HepG2 (cell line): ENCODE results near the gene BMP8A. TPM values are rescaled to one million over a fixed set of nuclear protein-coding genes. Genes with fewer than 3 reads are reported as not detected.
A peak's percentile ranks its signal among the peaks of the same experiment; 100 is the strongest.

Source experiments
- MAX ChIP-seq: IDR thresholded peaks from 2 replicates; pipeline ENCODE4 v1.6.1; 2012; ENCODE audit warnings: inconsistent platforms
- SAP130 ChIP-seq: IDR thresholded peaks from 2 replicates; pipeline ENCODE4 v1.6.1; 2016; ENCODE audit warnings: low read depth
- TAF1 ChIP-seq: sonication (generic); formaldehyde crosslinking; IDR thresholded peaks from 2 replicates; pipeline ENCODE4 v1.4.0; 2020; ENCODE audit warnings: missing genetic modification reagents
- ZFP36L1 ChIP-seq: sonication (generic); formaldehyde crosslinking; IDR thresholded peaks from 2 replicates; pipeline ENCODE4 v1.8.0; 2022; ENCODE audit warnings: mild to moderate bottlenecking, missing genetic modification reagents, moderate library complexity
- ZNF577 ChIP-seq: sonication (generic); formaldehyde crosslinking; IDR thresholded peaks from 2 replicates; pipeline ENCODE4 v1.4.0; 2020; ENCODE audit warnings: mild to moderate bottlenecking, low read depth, missing genetic modification reagents, borderline replicate concordance
- ZNF605 ChIP-seq: sonication (generic); formaldehyde crosslinking; IDR thresholded peaks from 2 replicates; pipeline ENCODE4 v1.8.0; 2022; ENCODE audit warnings: mild to moderate bottlenecking, missing genetic modification reagents
- polyA plus RNA-seq, 8 experiments: library from polyadenylated mRNA; depleted of rRNA in 3 of 8; stranded (reverse) in 7 of 8; unstranded in 1 of 8; fragments of >200 nt; fragmentation: Illumina TruSeq in 4 of 8; extraction: Trizol in 4 of 8; gene quantifications; 2 replicates each; pipeline versions ENCODE4 v1.2.1 to v1.2.3, GENCODE V29; 2011 to 2016; ENCODE audit warnings: low read depth in 4 of 8, missing spikeins in 1 of 8, mixed read lengths in 1 of 8; ENCODE audit not compliant: insufficient read depth in 1 of 8
- total RNA-seq, 5 experiments: library from RNA; depleted of rRNA; stranded (reverse); fragments of >200 nt; fragmentation: Illumina TruSeq; extraction: Trizol; gene quantifications; 2 replicates each; pipeline ENCODE4 v1.2.3, GENCODE V29; 2016; ENCODE audit warnings: low read depth in 1 of 5
- TF ChIP-seq, protein P1 (sequence below): sonication (generic); formaldehyde crosslinking; IDR thresholded peaks from 2 replicates; pipeline ENCODE4 v1.9.0; 2021; ENCODE audit warnings: mild to moderate bottlenecking, missing genetic modification reagents
- TF ChIP-seq, protein P2 (sequence below), 2 experiments: sonication (generic) in 1 of 2; formaldehyde crosslinking in 1 of 2; IDR thresholded peaks; 2 replicates each; pipeline versions ENCODE4 v1.5.1 to v1.6.1; 2011 to 2020; ENCODE audit warnings: borderline replicate concordance in 1 of 2, low read depth in 1 of 2, low read length in 1 of 2, mild to moderate bottlenecking in 1 of 2, missing genetic modification reagents in 1 of 2, moderate library complexity in 1 of 2
- TF ChIP-seq, protein P3 (sequence below): sonication (generic); formaldehyde crosslinking; IDR thresholded peaks from 2 replicates; pipeline ENCODE4 v1.9.0; 2021; ENCODE audit warnings: missing genetic modification reagents, borderline replicate concordance
- TF ChIP-seq, protein P4 (sequence below): sonication (generic); formaldehyde crosslinking; IDR thresholded peaks from 2 replicates; pipeline ENCODE4 v1.4.0; 2020; ENCODE audit warnings: missing genetic modification reagents, low read depth, mild to moderate bottlenecking, borderline replicate concordance
- TF ChIP-seq, protein P5 (sequence below): sonication (generic); formaldehyde crosslinking; IDR thresholded peaks from 2 replicates; pipeline ENCODE4 v1.5.0; 2020; ENCODE audit warnings: mild to moderate bottlenecking, missing genetic modification reagents

Gene BMP8A
- total and polyA plus RNA-seq, 2 of the 13 experiments (the other 11 are each of a cell fraction or from before 2014, with no cell fraction given): 0.05 TPM; not detected in 1

GRCh38 chr1:39574646-39575045 lies 83.2 kb downstream of the BMP8A start (continued):
- TF ChIP-seq, protein P1, sequence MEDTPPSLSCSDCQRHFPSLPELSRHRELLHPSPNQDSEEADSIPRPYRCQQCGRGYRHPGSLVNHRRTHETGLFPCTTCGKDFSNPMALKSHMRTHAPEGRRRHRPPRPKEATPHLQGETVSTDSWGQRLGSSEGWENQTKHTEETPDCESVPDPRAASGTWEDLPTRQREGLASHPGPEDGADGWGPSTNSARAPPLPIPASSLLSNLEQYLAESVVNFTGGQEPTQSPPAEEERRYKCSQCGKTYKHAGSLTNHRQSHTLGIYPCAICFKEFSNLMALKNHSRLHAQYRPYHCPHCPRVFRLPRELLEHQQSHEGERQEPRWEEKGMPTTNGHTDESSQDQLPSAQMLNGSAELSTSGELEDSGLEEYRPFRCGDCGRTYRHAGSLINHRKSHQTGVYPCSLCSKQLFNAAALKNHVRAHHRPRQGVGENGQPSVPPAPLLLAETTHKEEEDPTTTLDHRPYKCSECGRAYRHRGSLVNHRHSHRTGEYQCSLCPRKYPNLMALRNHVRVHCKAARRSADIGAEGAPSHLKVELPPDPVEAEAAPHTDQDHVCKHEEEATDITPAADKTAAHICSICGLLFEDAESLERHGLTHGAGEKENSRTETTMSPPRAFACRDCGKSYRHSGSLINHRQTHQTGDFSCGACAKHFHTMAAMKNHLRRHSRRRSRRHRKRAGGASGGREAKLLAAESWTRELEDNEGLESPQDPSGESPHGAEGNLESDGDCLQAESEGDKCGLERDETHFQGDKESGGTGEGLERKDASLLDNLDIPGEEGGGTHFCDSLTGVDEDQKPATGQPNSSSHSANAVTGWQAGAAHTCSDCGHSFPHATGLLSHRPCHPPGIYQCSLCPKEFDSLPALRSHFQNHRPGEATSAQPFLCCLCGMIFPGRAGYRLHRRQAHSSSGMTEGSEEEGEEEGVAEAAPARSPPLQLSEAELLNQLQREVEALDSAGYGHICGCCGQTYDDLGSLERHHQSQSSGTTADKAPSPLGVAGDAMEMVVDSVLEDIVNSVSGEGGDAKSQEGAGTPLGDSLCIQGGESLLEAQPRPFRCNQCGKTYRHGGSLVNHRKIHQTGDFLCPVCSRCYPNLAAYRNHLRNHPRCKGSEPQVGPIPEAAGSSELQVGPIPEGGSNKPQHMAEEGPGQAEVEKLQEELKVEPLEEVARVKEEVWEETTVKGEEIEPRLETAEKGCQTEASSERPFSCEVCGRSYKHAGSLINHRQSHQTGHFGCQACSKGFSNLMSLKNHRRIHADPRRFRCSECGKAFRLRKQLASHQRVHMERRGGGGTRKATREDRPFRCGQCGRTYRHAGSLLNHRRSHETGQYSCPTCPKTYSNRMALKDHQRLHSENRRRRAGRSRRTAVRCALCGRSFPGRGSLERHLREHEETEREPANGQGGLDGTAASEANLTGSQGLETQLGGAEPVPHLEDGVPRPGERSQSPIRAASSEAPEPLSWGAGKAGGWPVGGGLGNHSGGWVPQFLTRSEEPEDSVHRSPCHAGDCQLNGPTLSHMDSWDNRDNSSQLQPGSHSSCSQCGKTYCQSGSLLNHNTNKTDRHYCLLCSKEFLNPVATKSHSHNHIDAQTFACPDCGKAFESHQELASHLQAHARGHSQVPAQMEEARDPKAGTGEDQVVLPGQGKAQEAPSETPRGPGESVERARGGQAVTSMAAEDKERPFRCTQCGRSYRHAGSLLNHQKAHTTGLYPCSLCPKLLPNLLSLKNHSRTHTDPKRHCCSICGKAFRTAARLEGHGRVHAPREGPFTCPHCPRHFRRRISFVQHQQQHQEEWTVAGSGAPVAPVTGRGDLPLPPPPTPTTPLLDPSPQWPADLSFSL: no peak
- TF ChIP-seq, protein P2, sequence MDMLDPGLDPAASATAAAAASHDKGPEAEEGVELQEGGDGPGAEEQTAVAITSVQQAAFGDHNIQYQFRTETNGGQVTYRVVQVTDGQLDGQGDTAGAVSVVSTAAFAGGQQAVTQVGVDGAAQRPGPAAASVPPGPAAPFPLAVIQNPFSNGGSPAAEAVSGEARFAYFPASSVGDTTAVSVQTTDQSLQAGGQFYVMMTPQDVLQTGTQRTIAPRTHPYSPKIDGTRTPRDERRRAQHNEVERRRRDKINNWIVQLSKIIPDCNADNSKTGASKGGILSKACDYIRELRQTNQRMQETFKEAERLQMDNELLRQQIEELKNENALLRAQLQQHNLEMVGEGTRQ (IDR thresholded peaks at IDR 0.05; ENCODE audit: low read depth, low read length): peak; percentile 24; the same call in 1 of the 2 replicates
- TF ChIP-seq, protein P2 (CRISPR knock-in tag; IDR thresholded peaks at IDR 0.05; ENCODE audit: borderline replicate concordance): peak; percentile 59; the same call in 1 of the 2 replicates
- TF ChIP-seq, protein P3, sequence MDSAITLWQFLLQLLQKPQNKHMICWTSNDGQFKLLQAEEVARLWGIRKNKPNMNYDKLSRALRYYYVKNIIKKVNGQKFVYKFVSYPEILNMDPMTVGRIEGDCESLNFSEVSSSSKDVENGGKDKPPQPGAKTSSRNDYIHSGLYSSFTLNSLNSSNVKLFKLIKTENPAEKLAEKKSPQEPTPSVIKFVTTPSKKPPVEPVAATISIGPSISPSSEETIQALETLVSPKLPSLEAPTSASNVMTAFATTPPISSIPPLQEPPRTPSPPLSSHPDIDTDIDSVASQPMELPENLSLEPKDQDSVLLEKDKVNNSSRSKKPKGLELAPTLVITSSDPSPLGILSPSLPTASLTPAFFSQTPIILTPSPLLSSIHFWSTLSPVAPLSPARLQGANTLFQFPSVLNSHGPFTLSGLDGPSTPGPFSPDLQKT (CRISPR knock-in tag): no peak
- TF ChIP-seq, protein P4, sequence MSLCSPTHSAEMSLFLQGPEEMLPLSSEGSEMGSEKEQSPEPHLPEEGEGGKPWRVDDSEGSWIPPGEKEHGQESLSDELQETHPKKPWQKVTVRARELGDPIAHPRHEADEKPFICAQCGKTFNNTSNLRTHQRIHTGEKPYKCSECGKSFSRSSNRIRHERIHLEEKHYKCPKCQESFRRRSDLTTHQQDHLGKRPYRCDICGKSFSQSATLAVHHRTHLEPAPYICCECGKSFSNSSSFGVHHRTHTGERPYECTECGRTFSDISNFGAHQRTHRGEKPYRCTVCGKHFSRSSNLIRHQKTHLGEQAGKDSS (CRISPR knock-in tag): peak; percentile 97
- TF ChIP-seq, protein P5, sequence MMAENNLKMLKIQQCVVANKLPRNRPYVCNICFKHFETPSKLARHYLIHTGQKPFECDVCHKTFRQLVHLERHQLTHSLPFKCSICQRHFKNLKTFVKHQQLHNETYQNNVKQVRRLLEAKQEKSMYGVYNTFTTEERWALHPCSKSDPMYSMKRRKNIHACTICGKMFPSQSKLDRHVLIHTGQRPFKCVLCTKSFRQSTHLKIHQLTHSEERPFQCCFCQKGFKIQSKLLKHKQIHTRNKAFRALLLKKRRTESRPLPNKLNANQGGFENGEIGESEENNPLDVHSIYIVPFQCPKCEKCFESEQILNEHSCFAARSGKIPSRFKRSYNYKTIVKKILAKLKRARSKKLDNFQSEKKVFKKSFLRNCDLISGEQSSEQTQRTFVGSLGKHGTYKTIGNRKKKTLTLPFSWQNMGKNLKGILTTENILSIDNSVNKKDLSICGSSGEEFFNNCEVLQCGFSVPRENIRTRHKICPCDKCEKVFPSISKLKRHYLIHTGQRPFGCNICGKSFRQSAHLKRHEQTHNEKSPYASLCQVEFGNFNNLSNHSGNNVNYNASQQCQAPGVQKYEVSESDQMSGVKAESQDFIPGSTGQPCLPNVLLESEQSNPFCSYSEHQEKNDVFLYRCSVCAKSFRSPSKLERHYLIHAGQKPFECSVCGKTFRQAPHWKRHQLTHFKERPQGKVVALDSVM: 0 out of 2 replicates have a peak, but pooled peaks have one; percentile 17
- TF ChIP-seq MAX (peak; percentile 55; the same call in 1 of the 2 replicates), ZNF605 (CRISPR knock-in tag) (no peak), ZFP36L1 (CRISPR knock-in tag) (no peak), TAF1 (CRISPR knock-in tag) (0 out of 2 replicates have a peak, but pooled peaks have one; percentile 2), ZNF577 (CRISPR knock-in tag) (no peak), SAP130 (CRISPR knock-in tag) (peak; percentile 55; the same call in 1 of the 2 replicates)
